ENCODE results near the gene RTTN.
A peak's percentile ranks its signal among the peaks of the same experiment; 100 is the strongest.

RTTN gene

DNA sequence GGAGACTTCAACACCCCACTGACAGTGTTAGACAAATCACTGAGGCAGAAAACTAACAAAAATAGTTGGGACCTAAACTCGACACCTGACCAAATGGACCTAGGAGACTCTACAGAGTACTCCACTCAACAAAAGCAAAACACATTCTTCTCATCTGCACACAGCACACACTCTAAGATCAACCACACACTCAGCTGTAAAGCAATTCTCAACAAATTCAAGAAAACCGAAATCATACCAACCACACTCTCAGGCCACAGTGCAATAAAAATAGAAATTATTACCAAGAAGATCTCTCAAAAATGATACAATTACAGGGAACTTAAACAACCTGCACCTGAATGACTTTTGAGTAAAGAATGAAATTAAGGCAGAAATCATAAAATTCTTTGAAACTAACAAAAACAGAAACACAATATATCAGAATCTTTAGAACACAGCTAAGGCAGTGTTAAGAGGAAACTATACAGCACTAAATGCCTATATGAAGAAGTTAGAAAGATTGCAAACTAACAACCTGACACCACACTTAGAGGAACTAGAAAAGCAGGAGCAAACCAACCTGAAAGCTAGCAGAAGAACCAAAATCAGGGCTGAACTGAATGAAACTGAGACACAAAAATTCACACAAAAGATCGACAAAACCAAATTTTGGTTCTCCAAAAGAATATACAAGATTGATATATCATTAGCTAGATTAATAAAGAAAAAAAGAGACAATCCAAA, 46.3 kb downstream of the RTTN start:
- WGBS (ENCODE audit: insufficient coverage) = 100% methylated on average over 1 of the region's 3 CpGs
- H3K4me3 ChIP-seq (ENCODE audit: control insufficient read depth in 1 of 7, extremely low read depth in 1 of 7, insufficient read depth in 4 of 7, low read depth in 2 of 7, low read length in 6 of 7) = no peak overlapping the region
- H3K9me3 ChIP-seq (ENCODE audit: control extremely low read depth in 1 of 5, control insufficient read depth in 4 of 5, insufficient read depth in 2 of 5, low read depth in 1 of 5, low read length in 4 of 5) = peaks cover 0 to 12% (median 7%) of the 10 kb centered on the region in 5 experiments
- H3K27ac ChIP-seq (ENCODE audit: insufficient read depth in 1 of 2, low read depth in 1 of 2, low read length in 2 of 2, poor library complexity in 1 of 2, severe bottlenecking in 2 of 2) = no peak overlapping the region
- H3K4me1 ChIP-seq (ENCODE audit: control extremely low read depth in 1 of 4, control insufficient read depth in 4 of 4, insufficient read depth in 4 of 4, low read length in 3 of 4) = no peaks in the 10 kb centered on the region
- H3K36me3 ChIP-seq (ENCODE audit: control insufficient read depth in 4 of 4, insufficient read depth in 4 of 4, low read length in 3 of 4) = peaks cover 10 to 55% (median 20%) of the 10 kb centered on the region in 4 experiments
- ChIA-PET POLR2A (no interaction called here), CTCF (no interaction called here)
- H3K27me3 ChIP-seq (replicated peaks in 2 of 5; ENCODE audit: control insufficient read depth in 4 of 5, insufficient read depth in 5 of 5, low read length in 4 of 5) = no peaks in the 10 kb centered on the region
- DNase-seq = no peak

DNA sequence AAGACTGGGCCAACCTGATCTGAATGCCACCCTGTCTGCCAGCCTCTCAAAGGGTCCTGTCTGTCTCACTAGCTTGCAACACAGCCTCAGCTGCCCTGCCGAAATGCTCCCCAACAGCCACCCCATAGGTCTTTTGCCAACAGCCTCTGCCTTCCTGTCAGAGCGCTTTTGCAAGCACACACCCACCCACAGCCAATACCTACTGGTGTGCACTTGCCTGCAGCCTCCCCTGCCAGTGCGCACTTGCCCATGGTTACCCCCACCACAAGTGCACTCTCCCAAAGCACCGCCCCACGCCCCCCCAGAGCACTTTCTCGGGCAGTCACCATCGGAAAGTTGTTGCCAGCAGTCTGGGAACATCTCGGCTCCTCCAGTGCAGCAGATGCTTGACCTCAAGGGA, 48.6 kb downstream of the RTTN start:
- ChIA-PET POLR2A (no interaction called here), CTCF (interaction anchor here (1.1 kb wide), 1 partner anchor 10 kb away, joined by 5 read pairs; no protein-coding TSS in a partner anchor)
- Histone ChIP-seq H3K4me3 (ENCODE audit: control insufficient read depth in 1 of 7, extremely low read depth in 1 of 7, insufficient read depth in 4 of 7, low read depth in 2 of 7, low read length in 6 of 7) (no peak overlapping the region), H3K4me1 (ENCODE audit: control extremely low read depth in 1 of 4, control insufficient read depth in 4 of 4, insufficient read depth in 4 of 4, low read length in 3 of 4) (peaks cover 0 to 4% (median 3%) of the 10 kb centered on the region in 4 experiments), H3K27ac (ENCODE audit: insufficient read depth in 1 of 2, low read depth in 1 of 2, low read length in 2 of 2, poor library complexity in 1 of 2, severe bottlenecking in 2 of 2) (no peak overlapping the region), H3K36me3 (ENCODE audit: control insufficient read depth in 4 of 4, insufficient read depth in 4 of 4, low read length in 3 of 4) (peaks cover 3 to 47% (median 13%) of the 10 kb centered on the region in 4 experiments), H3K9me3 (ENCODE audit: control extremely low read depth in 1 of 5, control insufficient read depth in 4 of 5, insufficient read depth in 2 of 5, low read depth in 1 of 5, low read length in 4 of 5) (peaks cover 0 to 7% (median 3%) of the 10 kb centered on the region in 5 experiments), H3K27me3 (replicated peaks in 2 of 5; ENCODE audit: control insufficient read depth in 4 of 5, insufficient read depth in 5 of 5, low read length in 4 of 5) (no peaks in the 10 kb centered on the region)
- DNase-seq = no peak
- 100% methylated on average over 6 of the region's 8 CpGs for WGBS (ENCODE audit: insufficient coverage)

DNA sequence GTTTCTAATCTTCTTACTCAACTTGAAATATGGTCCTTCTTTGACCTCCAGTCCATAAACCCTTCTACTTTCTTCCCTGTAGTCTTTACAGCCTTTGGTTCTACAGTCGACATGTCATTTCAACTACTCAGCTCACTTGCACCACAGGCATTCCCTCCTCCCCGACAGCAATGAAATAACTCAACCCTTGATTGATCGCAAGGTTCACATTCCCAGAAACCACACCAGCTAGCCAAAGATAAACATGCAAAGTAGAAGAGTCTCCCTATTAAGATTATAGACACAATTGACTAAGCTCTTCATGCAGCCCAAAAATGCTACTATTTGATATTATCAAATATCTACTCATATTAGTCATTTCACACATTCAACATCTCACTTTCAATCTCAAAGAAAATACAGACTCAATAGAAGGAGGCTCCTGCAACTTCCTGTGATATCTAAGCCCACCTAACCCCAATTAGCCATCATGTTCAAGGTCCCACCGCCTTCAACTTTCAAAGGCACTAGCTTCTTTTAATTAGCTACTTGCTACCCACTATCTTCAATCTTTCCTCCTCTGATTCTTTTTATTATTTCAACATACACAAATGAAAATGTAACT, 50.8 kb downstream of the RTTN start:
- H3K27me3 ChIP-seq (replicated peaks in 2 of 5; ENCODE audit: control insufficient read depth in 4 of 5, insufficient read depth in 5 of 5, low read length in 4 of 5) = no peaks in the 10 kb centered on the region
- H3K36me3 ChIP-seq (ENCODE audit: control insufficient read depth in 4 of 4, insufficient read depth in 4 of 4, low read length in 3 of 4) = peaks cover 3 to 26% (median 9%) of the 10 kb centered on the region in 4 experiments
- H3K4me3 ChIP-seq (ENCODE audit: control insufficient read depth in 1 of 7, extremely low read depth in 1 of 7, insufficient read depth in 4 of 7, low read depth in 2 of 7, low read length in 6 of 7) = no peak overlapping the region
- no peak for DNase-seq
- CTCF ChIA-PET = interaction anchor here (0.9 kb wide), 1 partner anchor 13 kb away, joined by 3 read pairs; no protein-coding TSS in a partner anchor
- peaks cover 3 to 15% (median 11%) of the 10 kb centered on the region in 4 experiments for H3K4me1 ChIP-seq (ENCODE audit: control extremely low read depth in 1 of 4, control insufficient read depth in 4 of 4, insufficient read depth in 4 of 4, low read length in 3 of 4)
- peaks cover 0 to 5% (median 3%) of the 10 kb centered on the region in 5 experiments for H3K9me3 ChIP-seq (ENCODE audit: control extremely low read depth in 1 of 5, control insufficient read depth in 4 of 5, insufficient read depth in 2 of 5, low read depth in 1 of 5, low read length in 4 of 5)
- POLR2A ChIA-PET = no interaction called here
- no peak overlapping the region for H3K27ac ChIP-seq (ENCODE audit: insufficient read depth in 1 of 2, low read depth in 1 of 2, low read length in 2 of 2, poor library complexity in 1 of 2, severe bottlenecking in 2 of 2)
- 100% methylated on average over 2 of the region's 4 CpGs for WGBS (ENCODE audit: insufficient coverage)

- 3% methylated on average over 3 of the region's 3 CpGs for WGBS (ENCODE audit: insufficient coverage)
Measured at GRCh38 chr18:70151614-70152013, 53.9 kb downstream of the RTTN start.

DNA sequence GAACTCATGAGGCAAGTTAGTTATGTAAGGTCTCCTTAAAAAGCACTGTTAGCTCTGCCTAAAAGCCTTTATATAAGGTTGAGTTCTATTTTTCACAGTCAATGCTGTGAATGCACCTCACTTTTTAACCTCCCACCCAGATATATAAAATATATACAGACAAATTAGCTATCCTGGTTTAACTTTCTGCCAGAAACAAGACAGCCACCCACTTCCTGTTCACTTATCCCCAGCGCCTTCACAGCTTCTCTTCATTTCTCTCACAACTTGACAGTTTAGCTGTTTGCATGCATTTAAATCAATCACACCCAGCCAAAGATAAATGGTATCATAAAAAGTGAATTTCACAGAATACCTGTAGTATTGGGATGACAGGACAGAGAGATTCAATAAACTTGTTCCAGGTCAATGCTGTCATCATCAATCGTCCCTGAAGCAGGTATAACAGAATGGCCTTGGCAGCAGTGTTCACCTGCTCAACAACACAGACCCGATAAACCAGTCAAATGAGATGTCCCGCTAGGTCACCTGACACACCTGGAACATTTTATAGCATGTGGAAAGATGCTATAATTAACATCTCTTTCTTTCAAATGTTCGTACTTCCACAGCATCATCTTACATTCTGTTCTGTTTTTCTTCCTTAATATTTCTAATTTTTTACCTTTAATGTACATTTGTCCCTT, 55.7 kb downstream of the RTTN start:
- Histone ChIP-seq H3K9me3 (ENCODE audit: control extremely low read depth in 1 of 5, control insufficient read depth in 4 of 5, insufficient read depth in 2 of 5, low read depth in 1 of 5, low read length in 4 of 5) (no peaks in the 10 kb centered on the region), H3K4me3 (ENCODE audit: control insufficient read depth in 1 of 7, extremely low read depth in 1 of 7, insufficient read depth in 4 of 7, low read depth in 2 of 7, low read length in 6 of 7) (no peak overlapping the region), H3K36me3 (ENCODE audit: control insufficient read depth in 4 of 4, insufficient read depth in 4 of 4, low read length in 3 of 4) (peaks cover 5 to 31% (median 16%) of the 10 kb centered on the region in 4 experiments), H3K27ac (ENCODE audit: insufficient read depth in 1 of 2, low read depth in 1 of 2, low read length in 2 of 2, poor library complexity in 1 of 2, severe bottlenecking in 2 of 2) (peak overlapping the region in 1 of 2 experiments; percentile 4), H3K4me1 (ENCODE audit: control extremely low read depth in 1 of 4, control insufficient read depth in 4 of 4, insufficient read depth in 4 of 4, low read length in 3 of 4) (peaks cover 7 to 17% (median 13%) of the 10 kb centered on the region in 4 experiments), H3K27me3 (replicated peaks in 2 of 5; ENCODE audit: control insufficient read depth in 4 of 5, insufficient read depth in 5 of 5, low read length in 4 of 5) (no peaks in the 10 kb centered on the region)
- peak in 1 of 3 donors; percentile 15 for DNase-seq
- 88% methylated on average over 4 of the region's 5 CpGs for WGBS (ENCODE audit: insufficient coverage)
- ChIA-PET CTCF (no interaction called here), POLR2A (interaction anchor here (0.5 kb wide), 1 partner anchor 11 kb away, joined by 3 read pairs; no protein-coding TSS in a partner anchor)

More at GRCh38 chr18:70151614-70152013, 53.9 kb downstream of the RTTN start:
- no peaks in the 10 kb centered on the region for H3K9me3 ChIP-seq (ENCODE audit: control extremely low read depth in 1 of 5, control insufficient read depth in 4 of 5, insufficient read depth in 2 of 5, low read depth in 1 of 5, low read length in 4 of 5)
- H3K4me1 ChIP-seq (ENCODE audit: control extremely low read depth in 1 of 4, control insufficient read depth in 4 of 4, insufficient read depth in 4 of 4, low read length in 3 of 4) = peaks cover 7 to 17% (median 13%) of the 10 kb centered on the region in 4 experiments
- POLR2A ChIA-PET = interaction anchor here (1.0 kb wide), 1 partner anchor 15 kb away, joined by 3 read pairs; no protein-coding TSS in a partner anchor
- H3K36me3 ChIP-seq (ENCODE audit: control insufficient read depth in 4 of 4, insufficient read depth in 4 of 4, low read length in 3 of 4) = peaks cover 5 to 25% (median 12%) of the 10 kb centered on the region in 4 experiments
- peak overlapping the region; percentile 13 to 56 for H3K27ac ChIP-seq (ENCODE audit: insufficient read depth in 1 of 2, low read depth in 1 of 2, low read length in 2 of 2, poor library complexity in 1 of 2, severe bottlenecking in 2 of 2)
- no peaks in the 10 kb centered on the region for H3K27me3 ChIP-seq (replicated peaks in 2 of 5; ENCODE audit: control insufficient read depth in 4 of 5, insufficient read depth in 5 of 5, low read length in 4 of 5)
- DNase-seq = peak; percentile 64 to 93 (median 84)
- peak overlapping the region in 1 of 7 experiments; percentile 51 for H3K4me3 ChIP-seq (ENCODE audit: control insufficient read depth in 1 of 7, extremely low read depth in 1 of 7, insufficient read depth in 4 of 7, low read depth in 2 of 7, low read length in 6 of 7)
- CTCF ChIA-PET = interaction anchor here (1.9 kb wide), 1 partner anchor 302 kb away, joined by 5 read pairs; no protein-coding TSS in a partner anchor

DNA sequence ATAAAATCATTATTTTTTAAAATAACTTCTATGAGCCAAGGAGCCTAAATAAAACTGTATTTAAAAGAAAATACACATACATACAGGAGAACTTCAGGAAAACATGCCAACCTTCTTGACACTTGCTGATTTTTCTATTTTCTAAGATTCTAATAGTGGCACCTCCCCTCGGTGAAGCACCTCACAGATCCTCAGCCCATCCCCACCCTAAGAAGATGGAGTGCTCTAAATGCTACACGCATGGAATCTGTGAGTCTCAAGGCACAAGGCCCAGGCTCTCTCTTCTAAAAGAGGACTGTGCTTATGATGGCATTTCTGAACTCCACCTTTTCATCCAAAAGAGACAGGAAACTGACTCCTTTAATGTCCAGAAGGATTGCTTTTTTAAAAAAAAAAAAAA, 56.3 kb downstream of the RTTN start:
- peaks cover 6 to 31% (median 19%) of the 10 kb centered on the region in 4 experiments for H3K36me3 ChIP-seq (ENCODE audit: control insufficient read depth in 4 of 4, insufficient read depth in 4 of 4, low read length in 3 of 4)
- POLR2A ChIA-PET = interaction anchor here (0.5 kb wide), 1 partner anchor 10 kb away, joined by 3 read pairs; no protein-coding TSS in a partner anchor
- H3K4me1 ChIP-seq (ENCODE audit: control extremely low read depth in 1 of 4, control insufficient read depth in 4 of 4, insufficient read depth in 4 of 4, low read length in 3 of 4) = peaks cover 7 to 17% (median 13%) of the 10 kb centered on the region in 4 experiments
- CTCF ChIA-PET = no interaction called here
- WGBS (ENCODE audit: insufficient coverage) = 86% methylated on average over 1 of the region's 2 CpGs
- H3K4me3 ChIP-seq (ENCODE audit: control insufficient read depth in 1 of 7, extremely low read depth in 1 of 7, insufficient read depth in 4 of 7, low read depth in 2 of 7, low read length in 6 of 7) = no peak overlapping the region
- no peak overlapping the region for H3K27ac ChIP-seq (ENCODE audit: insufficient read depth in 1 of 2, low read depth in 1 of 2, low read length in 2 of 2, poor library complexity in 1 of 2, severe bottlenecking in 2 of 2)
- no peaks in the 10 kb centered on the region for H3K27me3 ChIP-seq (replicated peaks in 2 of 5; ENCODE audit: control insufficient read depth in 4 of 5, insufficient read depth in 5 of 5, low read length in 4 of 5)
- H3K9me3 ChIP-seq (ENCODE audit: control extremely low read depth in 1 of 5, control insufficient read depth in 4 of 5, insufficient read depth in 2 of 5, low read depth in 1 of 5, low read length in 4 of 5) = no peaks in the 10 kb centered on the region
- no peak for DNase-seq

All from common myeloid progenitor, CD34-positive (primary cell).